ENCODE measurements around the gene ATXN7L1.

- TF ChIP-seq, protein P1, sequence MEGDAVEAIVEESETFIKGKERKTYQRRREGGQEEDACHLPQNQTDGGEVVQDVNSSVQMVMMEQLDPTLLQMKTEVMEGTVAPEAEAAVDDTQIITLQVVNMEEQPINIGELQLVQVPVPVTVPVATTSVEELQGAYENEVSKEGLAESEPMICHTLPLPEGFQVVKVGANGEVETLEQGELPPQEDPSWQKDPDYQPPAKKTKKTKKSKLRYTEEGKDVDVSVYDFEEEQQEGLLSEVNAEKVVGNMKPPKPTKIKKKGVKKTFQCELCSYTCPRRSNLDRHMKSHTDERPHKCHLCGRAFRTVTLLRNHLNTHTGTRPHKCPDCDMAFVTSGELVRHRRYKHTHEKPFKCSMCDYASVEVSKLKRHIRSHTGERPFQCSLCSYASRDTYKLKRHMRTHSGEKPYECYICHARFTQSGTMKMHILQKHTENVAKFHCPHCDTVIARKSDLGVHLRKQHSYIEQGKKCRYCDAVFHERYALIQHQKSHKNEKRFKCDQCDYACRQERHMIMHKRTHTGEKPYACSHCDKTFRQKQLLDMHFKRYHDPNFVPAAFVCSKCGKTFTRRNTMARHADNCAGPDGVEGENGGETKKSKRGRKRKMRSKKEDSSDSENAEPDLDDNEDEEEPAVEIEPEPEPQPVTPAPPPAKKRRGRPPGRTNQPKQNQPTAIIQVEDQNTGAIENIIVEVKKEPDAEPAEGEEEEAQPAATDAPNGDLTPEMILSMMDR (IDR thresholded peaks at IDR 0.05) = no peak
- TF ChIP-seq POLR2A (IDR thresholded peaks at IDR 0.05) = no peak
Observed at GRCh38 chr7:105643851-105644250, 232.5 kb downstream of the ATXN7L1 start.
